Ascending aorta (tissue), 2 donors: ENCODE data around the gene ZCWPW1. TPM values are rescaled to one million over a fixed set of nuclear protein-coding genes. Genes with fewer than 3 reads are reported as not detected.

Source experiments
- DNase-seq, 2 donors: peaks; one replicate each; pipeline ENCODE4 v3.0.0-alpha.2; 2019; ENCODE audit warnings: low spot score in 2 of 2
- H3K27ac ChIP-seq, 2 donors: fragments of 200-600 bp; sonication (generic); one replicate each; pipeline ENCODE4 v1.5.1; 2016 to 2017; ENCODE audit warnings: mild to moderate bottlenecking in 1 of 2
- H3K27me3 ChIP-seq: fragments of 200-600 bp; sonication (generic); one replicate; pipeline ENCODE4 v1.5.1; 2017
- H3K36me3 ChIP-seq, 2 donors: fragments of 200-600 bp; sonication (generic); one replicate each; pipeline ENCODE4 v1.5.1; 2016
- H3K4me1 ChIP-seq, 2 donors: fragments of 200-600 bp; sonication (generic); one replicate each; pipeline ENCODE4 v1.5.1; 2016 to 2017; ENCODE audit warnings: mild to moderate bottlenecking in 1 of 2
- H3K4me3 ChIP-seq, 2 donors: fragments of 200-600 bp; sonication (generic); one replicate each; pipeline ENCODE4 v1.5.1; 2016 to 2017; ENCODE audit warnings: mild to moderate bottlenecking in 1 of 2
- H3K9me3 ChIP-seq, 2 donors: fragments of 200-600 bp; sonication (generic); one replicate each; pipeline ENCODE4 v1.5.1; 2016
- intact Hi-C: fragments of 100-400 bp; cut with DNase I; formaldehyde crosslinking; loops from one replicate; pipeline ENCODE4 v1.15.1; 2023
- total RNA-seq: library from RNA; depleted of rRNA; stranded (reverse); fragments of >200 nt; gene quantifications from one replicate; pipeline ENCODE4 v1.1.0, GENCODE V29; 2016
- TF ChIP-seq, protein P1 (sequence below), 3 experiments: fragments of 200-600 bp in 2 of 3; fragments of 450-650 bp in 1 of 3; sonication (generic) in 2 of 3; IDR thresholded peaks; one replicate each; pipeline ENCODE4 v1.5.1; 2016 to 2019; ENCODE audit warnings: antibody characterized with exemption in 3 of 3, mild to moderate bottlenecking in 1 of 3, moderate library complexity in 1 of 3

The ZCWPW1 gene
- total RNA-seq, 1 donor from 2014 or later: not detected

DNA sequence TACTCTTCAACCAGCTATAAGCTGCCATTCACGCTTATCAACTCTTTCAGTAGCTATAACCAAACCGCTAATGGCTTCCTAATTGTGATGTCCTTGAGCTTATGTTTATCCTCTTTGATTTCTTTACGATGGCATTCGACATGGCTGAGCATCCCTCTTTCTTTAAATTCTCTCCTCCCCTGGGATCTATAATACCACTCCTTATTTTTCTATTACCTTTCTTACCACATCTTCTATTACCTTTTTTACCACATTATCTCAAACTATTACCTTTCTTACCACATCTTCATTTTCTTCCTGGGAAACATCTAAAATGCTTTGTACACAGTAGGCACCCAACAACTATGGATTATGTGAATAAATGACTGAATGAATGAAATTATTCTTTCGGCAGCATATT is 13.1 kb downstream of the ZCWPW1 start:
- H3K36me3 ChIP-seq: no peaks in the 10 kb centered on the region
- no peaks in the 10 kb centered on the region for H3K9me3 ChIP-seq
- no peak for DNase-seq
- no peaks in the 10 kb centered on the region for H3K4me1 ChIP-seq
- H3K27ac ChIP-seq: no peak overlapping the region
- H3K4me3 ChIP-seq: no peak overlapping the region
- H3K27me3 ChIP-seq: no peaks in the 10 kb centered on the region
- TF ChIP-seq, protein P1, sequence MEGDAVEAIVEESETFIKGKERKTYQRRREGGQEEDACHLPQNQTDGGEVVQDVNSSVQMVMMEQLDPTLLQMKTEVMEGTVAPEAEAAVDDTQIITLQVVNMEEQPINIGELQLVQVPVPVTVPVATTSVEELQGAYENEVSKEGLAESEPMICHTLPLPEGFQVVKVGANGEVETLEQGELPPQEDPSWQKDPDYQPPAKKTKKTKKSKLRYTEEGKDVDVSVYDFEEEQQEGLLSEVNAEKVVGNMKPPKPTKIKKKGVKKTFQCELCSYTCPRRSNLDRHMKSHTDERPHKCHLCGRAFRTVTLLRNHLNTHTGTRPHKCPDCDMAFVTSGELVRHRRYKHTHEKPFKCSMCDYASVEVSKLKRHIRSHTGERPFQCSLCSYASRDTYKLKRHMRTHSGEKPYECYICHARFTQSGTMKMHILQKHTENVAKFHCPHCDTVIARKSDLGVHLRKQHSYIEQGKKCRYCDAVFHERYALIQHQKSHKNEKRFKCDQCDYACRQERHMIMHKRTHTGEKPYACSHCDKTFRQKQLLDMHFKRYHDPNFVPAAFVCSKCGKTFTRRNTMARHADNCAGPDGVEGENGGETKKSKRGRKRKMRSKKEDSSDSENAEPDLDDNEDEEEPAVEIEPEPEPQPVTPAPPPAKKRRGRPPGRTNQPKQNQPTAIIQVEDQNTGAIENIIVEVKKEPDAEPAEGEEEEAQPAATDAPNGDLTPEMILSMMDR (IDR thresholded peaks at IDR 0.05): no peak
- intact Hi-C loops: no loop called here

DNA sequence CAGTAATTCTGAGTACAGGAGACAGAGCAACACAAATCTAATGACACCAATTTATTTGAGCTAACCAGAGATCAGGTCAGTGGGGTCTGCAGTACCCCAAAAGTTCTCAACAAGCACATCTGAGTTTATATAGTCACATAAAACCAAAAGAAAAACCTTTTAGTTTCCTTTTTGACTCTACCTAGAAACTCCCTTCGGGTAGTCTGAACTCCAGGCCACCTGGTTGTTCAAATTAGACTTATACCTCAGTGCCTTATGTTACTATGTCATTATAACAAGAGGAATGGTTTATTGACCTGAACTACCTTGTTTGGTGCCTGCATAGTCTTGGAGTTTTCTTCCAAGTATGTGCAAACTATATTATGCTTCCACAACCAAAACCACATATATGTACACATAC is 14.6 kb downstream of the ZCWPW1 start:
- no peaks in the 10 kb centered on the region for H3K9me3 ChIP-seq
- H3K36me3 ChIP-seq: no peaks in the 10 kb centered on the region
- DNase-seq: peak in 1 of 2 donors; percentile 4
- H3K4me3 ChIP-seq: no peak overlapping the region
- no peak overlapping the region for H3K27ac ChIP-seq
- TF ChIP-seq, protein P1 (IDR thresholded peaks at IDR 0.05): no peak
- no peaks in the 10 kb centered on the region for H3K27me3 ChIP-seq
- H3K4me1 ChIP-seq: no peaks in the 10 kb centered on the region
- intact Hi-C loops: no loop called here

DNA sequence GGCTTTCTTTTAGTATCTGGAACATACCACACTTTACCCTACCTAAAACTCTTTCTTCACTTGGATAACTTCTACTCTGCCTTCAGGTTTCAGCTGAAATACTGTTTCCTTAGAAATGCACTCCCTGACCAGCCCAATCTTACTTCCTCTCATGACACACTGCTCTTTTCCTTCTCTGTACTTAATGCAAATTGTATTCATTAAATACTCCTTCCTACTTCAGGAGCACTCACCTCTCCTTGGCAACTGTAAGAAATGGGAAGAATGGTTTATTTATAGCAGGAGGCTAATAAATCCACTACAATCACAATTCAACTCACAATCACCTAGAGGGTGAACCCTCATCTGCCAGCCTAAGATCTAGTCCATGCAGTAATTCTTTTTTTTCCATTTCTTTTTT is 15.2 kb downstream of the ZCWPW1 start:
- no peaks in the 10 kb centered on the region for H3K36me3 ChIP-seq
- no peak for DNase-seq
- TF ChIP-seq, protein P1 (IDR thresholded peaks at IDR 0.05): no peak
- H3K4me1 ChIP-seq: no peaks in the 10 kb centered on the region
- H3K9me3 ChIP-seq: no peaks in the 10 kb centered on the region
- H3K27me3 ChIP-seq: no peaks in the 10 kb centered on the region
- intact Hi-C loops: no loop called here
- H3K27ac ChIP-seq: no peak overlapping the region
- H3K4me3 ChIP-seq: no peak overlapping the region

DNA sequence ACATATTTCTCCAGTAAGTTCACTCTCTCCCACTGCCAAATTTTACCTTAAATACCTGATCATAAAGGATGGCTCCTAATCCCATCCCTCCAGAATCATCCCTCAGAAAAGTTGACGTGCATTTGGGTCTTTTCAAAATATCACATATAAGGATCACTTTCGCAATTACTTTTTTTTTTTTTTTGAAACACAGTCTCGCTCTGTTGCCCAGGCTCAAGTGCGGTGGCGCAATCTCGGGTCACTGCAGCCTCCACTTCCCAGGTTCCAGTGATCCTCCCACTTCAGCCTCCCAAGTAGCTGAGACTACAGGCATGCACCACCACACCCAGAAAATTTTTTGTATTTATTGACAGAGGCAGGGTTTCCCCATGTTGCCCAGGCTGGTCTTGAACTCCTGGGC is 17.4 kb downstream of the ZCWPW1 start:
- no peak overlapping the region for H3K27ac ChIP-seq
- no peak overlapping the region for H3K4me3 ChIP-seq
- TF ChIP-seq, protein P1 (IDR thresholded peaks at IDR 0.05): no peak
- no peaks in the 10 kb centered on the region for H3K4me1 ChIP-seq
- intact Hi-C loops: no loop called here
- H3K9me3 ChIP-seq: no peaks in the 10 kb centered on the region
- H3K27me3 ChIP-seq: no peaks in the 10 kb centered on the region
- peak in 1 of 2 donors; percentile 43 for DNase-seq
- no peaks in the 10 kb centered on the region for H3K36me3 ChIP-seq

GRCh38 chr7:100407285-100408180 is 21.0 kb downstream of the ZCWPW1 start:
- peak in 1 of 2 donors; percentile 63 for DNase-seq

More at GRCh38 chr7:100407285-100408180, 21.0 kb downstream of the ZCWPW1 start:
- no peaks in the 10 kb centered on the region for H3K36me3 ChIP-seq
- no peak overlapping the region for H3K4me3 ChIP-seq
- H3K27me3 ChIP-seq: no peaks in the 10 kb centered on the region
- H3K9me3 ChIP-seq: no peaks in the 10 kb centered on the region
- TF ChIP-seq, protein P1 (IDR thresholded peaks at IDR 0.05): peak; percentile 45 to 63 (median 45)
- no peaks in the 10 kb centered on the region for H3K4me1 ChIP-seq
- intact Hi-C loops: no loop called here
- H3K27ac ChIP-seq: no peak overlapping the region
